Loucy (cell line): ENCODE results near the gene VEZF1.

ENCODE experiments used
- EZH2phosphoT487 ChIP-seq: fragments of 200-600 bp; IDR thresholded peaks from 2 replicates; pipeline ENCODE4 v1.6.1; 2018; ENCODE audit warnings: antibody characterized with exemption, mild to moderate bottlenecking, moderate library complexity, borderline replicate concordance
- TF ChIP-seq, protein P1 (sequence below): fragments of 200-600 bp; sonication (generic); conservative IDR thresholded peaks from 2 replicates; pipeline ENCODE4 v1.5.1; 2014; ENCODE audit warnings: mild to moderate bottlenecking, antibody characterized with exemption, low read length

DNA sequence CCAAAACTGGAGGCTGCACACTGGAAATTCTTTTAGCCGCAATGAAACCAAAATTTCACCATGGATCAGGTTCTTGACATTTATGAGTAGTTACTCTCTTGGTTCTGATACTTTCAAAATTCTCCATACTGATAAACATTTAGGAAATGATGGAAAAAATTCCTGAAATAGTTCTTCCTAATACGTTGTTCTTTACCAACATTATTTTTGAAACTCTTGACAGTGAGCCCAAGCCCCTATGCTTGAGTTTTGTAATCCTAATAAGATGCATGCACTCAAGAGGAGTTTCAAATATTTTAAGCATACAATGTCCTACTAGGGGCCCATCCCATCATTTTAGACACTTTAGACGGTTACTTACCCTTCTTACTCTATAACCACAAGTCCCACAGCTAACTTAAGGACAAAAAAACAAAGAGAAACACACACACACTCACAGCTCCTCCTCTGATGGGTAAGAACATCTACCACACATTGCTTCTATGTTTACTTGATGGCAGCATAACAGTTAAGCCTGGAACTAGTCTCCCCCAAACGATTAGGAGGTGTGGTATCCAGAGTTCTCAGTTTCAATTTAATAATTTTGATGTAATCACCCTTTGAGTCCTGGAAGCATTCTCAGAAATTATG lies 3.7 kb downstream of the VEZF1 start:
- TF ChIP-seq, protein P1, sequence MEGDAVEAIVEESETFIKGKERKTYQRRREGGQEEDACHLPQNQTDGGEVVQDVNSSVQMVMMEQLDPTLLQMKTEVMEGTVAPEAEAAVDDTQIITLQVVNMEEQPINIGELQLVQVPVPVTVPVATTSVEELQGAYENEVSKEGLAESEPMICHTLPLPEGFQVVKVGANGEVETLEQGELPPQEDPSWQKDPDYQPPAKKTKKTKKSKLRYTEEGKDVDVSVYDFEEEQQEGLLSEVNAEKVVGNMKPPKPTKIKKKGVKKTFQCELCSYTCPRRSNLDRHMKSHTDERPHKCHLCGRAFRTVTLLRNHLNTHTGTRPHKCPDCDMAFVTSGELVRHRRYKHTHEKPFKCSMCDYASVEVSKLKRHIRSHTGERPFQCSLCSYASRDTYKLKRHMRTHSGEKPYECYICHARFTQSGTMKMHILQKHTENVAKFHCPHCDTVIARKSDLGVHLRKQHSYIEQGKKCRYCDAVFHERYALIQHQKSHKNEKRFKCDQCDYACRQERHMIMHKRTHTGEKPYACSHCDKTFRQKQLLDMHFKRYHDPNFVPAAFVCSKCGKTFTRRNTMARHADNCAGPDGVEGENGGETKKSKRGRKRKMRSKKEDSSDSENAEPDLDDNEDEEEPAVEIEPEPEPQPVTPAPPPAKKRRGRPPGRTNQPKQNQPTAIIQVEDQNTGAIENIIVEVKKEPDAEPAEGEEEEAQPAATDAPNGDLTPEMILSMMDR = no peak
- no peak for TF ChIP-seq EZH2phosphoT487
